NCI-H2196 treated with DMSO at 0.1 percent for 48 hours (cell line): ENCODE data around the gene SHB.
A peak's percentile ranks its signal among the peaks of the same experiment; 100 is the strongest.

ENCODE experiments used
- DNase-seq: peaks from one replicate; lab custom pipeline; 2025; ENCODE audit not compliant: unreplicated experiment; lab: John Stamatoyannopoulos, UW

Gene SHB

GRCh38 chr9:38088006-38088925, 19.2 kb upstream of the SHB start:
- DNase-seq, result no peak

- no peak for DNase-seq
Measured at GRCh38 chr9:38086496-38086895, 17.5 kb upstream of the SHB start.

- DNase-seq, result no peak
Measured at GRCh38 chr9:38085308-38085707, 16.3 kb upstream of the SHB start.

DNA sequence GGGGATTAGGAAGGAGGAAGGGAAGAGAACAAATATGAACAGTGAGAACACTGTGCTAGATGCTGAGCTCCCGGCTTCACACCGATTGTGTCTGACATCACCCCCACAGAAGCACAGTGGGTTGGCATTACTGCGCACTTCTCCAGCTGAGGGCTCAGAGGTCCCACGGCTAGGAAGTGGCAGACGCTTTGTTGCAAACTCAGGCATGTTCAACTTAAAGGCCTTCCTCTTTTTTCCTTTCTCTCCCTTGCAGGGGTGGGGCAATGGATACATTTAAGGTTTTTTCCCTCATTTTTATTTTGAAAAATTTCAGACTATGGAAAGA, 15.5 kb upstream of the SHB start:
- no peak for DNase-seq

DNA sequence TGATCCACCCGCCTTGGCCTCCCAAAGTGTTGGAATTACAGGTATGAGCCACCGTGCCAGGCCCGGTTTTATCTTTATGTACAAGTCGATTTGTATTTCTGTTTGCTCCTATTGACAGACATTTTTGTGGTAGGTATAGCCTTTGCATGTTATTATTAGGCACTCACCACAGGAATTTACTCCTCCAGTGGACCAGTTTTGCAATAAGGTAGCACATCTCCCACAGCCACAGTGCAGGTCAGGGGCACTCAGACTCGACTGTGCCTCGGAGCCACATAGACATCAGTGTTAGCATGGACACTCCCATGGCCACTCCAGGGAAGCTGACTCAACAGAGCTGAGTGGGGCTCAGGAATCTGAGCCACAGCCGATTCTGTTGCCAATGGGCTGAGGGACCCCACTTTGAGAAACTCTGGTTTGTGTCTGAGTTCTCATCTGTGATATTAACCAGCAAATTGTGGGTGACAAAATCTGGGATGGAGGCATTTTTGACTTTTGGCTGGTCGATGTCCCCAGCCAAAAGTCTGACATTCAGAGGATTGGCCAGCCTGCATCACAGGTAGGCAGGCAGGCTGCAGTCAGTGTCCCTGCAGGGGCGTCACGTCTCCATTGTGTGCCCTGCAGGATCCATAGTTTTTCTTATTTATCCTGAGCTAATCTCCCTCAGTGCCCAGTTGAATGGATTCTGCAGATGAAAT, 15.0 kb upstream of the SHB start:
- DNase-seq, result no peak

- DNase-seq, result no peak
Measured at GRCh38 chr9:38082446-38083287, 13.6 kb upstream of the SHB start.

GRCh38 chr9:38081356-38082108, 12.5 kb upstream of the SHB start:
- DNase-seq, result no peak

- no peak for DNase-seq
Measured at GRCh38 chr9:38079461-38080031, 10.5 kb upstream of the SHB start.

DNA sequence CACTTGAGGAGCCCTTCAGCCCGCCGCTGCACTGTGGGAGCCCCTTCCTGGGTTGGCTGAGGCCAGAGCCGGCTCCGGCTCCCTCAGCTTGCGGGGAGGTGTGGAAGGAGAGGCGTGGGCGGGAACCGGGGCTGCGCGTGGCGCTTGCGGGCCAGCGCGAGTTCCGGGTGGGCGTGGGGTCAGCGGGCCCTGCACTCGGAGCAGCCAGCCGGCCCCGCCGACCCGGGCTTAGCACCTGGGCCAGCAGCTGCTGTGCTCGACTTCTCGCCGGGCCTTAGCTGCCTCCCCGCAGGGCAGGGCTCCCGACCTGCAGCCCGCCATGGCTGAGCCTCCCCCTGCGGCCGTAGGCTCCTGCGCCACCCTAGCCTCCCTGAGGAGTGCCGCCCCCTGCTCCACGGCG, 6.2 kb upstream of the SHB start:
- no peak for DNase-seq

DNA sequence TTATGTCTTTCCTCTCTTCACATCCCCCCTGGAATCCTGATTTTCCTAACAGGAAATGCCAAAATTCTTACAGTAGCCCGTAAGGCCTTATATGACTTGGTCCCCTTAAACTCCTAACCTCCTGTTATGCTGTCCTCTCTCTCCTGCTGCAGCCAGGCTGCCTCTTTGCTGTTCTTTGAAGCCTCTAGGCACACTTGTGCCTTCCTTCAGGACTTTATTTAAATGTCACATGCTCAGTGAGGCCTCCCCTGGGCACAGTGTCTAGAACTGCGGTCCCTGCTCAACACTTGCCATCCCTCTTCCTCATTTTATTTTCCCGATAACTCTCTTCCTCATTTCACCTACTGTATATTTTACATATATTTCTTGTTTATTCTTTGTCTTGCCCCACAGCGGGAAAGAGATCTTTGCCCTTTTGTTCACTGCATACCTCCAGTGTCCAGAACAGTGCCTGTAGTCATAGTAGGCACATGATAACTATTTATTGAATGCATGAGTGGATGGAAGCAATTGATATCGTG, 5.5 kb upstream of the SHB start:
- no peak for DNase-seq

DNA sequence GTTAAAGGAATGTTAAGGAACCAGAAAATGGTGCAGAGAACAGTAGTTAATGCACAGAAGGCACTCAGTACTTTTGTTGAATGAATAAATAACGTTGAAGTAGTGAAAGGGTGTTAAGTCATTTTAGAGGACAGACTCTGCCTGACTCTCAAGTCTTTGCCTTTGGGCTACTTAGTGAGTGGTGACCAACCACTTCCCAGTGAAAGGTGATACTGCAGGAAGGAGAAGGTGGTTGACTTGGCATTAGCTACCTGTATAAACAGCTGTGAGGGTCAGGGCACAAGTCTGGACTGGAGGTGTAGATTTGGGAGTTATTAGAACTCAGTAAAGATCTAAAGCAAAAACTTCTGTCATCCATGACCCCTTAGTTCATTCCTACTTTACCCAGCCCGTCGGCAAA, 4.9 kb upstream of the SHB start:
- peak; percentile 29 for DNase-seq

DNA sequence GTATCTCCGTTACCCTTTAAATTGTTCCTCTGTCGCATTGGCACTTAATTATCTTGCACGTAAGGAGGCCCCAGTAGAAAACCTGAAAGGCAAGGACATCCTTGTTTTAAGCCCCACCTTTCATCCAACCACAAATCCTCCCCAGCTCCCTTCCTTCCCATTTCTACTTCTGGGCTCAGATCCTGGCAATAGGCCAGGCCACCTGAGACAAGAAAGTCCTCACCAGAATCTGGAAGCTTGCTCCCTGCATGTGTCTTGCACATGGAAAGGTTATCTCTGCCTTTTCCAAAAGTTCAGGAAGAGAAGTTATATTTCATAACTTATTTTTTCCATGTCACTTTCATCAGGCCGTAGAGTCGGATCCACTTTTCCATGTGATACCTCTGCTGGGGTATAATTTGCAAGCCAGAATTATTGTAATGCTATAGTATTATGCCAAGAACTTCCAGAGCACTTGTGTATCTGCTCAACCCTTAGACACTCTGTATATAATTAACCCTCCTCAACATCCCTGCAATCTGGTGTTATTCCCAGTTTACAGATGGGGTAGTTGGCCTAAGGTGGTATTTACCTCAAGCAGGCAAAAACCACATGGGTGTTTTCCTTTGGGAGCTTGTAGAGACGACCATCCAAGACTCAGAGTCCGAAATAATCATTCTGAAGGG, 2.6 kb upstream of the SHB start:
- DNase-seq, result no peak

DNA sequence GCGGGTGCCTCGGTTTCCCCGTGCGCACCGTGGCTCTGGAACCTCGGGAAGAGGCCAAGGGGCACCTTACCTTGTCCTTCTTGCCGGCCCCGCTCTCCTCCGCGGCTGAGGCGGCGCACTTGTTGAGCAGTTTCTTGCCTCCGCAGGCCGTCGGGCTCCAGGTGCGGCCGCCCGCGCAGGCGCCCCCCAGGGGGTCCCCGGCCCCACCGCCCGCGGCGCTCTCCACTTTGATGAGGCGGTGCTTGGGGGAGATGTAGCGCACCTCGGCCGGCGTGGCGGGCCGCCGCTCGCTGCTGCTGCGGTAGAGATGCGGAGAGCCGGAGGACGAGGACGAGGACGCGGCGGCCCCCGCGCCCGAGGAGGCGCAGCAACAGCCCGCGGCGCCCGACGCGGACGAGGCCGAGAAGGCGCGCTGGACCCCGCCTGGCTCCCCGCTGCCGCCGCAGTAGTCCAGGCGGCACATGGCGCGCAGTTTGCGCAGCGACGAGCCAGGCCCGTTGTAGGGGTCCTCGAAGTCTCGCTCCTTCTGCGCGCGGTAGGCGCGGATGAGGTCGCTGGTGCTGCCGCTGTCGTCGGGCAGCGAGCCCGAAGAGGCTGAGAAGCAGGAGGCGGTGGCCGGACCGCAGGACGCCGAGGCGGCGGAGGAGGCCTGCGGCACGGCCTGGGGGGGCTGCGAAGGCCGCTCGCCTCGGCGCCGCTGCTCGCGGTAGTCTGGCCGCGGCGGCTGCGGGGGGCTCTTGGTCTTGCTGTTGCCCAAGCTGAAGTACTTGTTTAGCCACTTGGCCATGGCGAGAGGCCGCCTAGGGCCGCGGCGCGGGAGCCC, 957 bp downstream of the SHB start:
- DNase-seq, result no peak

GRCh38 chr9:38066914-38067858, 1.8 kb downstream of the SHB start:
- DNase-seq, result no peak

- no peak for DNase-seq
Measured at GRCh38 chr9:38066197-38066913, 2.7 kb downstream of the SHB start.

DNA sequence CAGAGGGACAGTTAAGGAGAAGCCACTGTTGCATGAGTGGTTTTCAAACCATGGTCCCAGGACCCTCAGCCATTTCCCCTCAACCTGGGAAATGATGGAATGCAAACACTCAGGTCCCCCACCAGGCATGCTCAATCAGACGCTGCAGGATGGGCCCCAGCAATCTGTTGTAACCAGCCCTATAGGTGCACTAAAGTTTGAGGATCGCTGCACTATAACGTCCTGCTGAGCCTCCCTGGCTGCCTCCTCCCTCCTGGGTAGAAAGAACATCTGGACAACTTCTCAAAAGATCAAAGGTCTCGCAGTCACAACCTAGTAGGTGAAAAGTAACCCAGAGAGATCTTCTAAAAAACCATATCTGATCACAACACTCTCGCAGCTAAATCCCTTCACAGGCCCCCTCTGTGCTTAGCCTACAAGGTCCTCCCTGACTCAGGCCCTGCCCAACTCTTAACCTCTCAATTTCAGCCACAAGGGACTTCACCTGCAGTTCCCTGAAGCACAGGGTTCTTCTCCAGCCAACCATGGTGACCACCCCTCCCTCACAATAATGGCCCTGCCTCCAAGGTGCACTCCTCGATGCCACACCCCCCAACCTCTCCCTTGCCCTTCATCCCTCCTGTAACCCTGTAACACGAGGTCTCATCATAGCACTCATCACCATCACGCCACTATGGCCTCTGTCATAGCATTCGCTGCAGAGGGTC, 3.5 kb downstream of the SHB start:
- DNase-seq, result no peak
